IMR-90 (cell line): ENCODE results near the gene ATP4A. TPM values are rescaled to one million over a fixed set of nuclear protein-coding genes. Genes with fewer than 3 reads are reported as not detected.

Experiments
- ATAC-seq: fragments of 200-7000 bp; cut with Tn5 transposase; 2 replicates; pipeline ENCODE4 v1.9.1; 2020; ENCODE audit warnings: low read depth, mild to moderate bottlenecking, moderate library complexity
- BruUV-seq: library from RNA; stranded (reverse); fragments of 400-500 nt; replicated peaks from 2 replicates; lab custom pipeline; 2021; lab: Mats Ljungman, UMichigan
- CTCF ChIA-PET: fragments of 300-600 bp; formaldehyde crosslinking; extraction: SDS; loops from one replicate; lab custom pipeline; 2021; ENCODE audit warnings: antibody characterized with exemption; lab: Yijun Ruan, JAX
- POLR2A ChIA-PET: fragments of 300-600 bp; sonication (Branson Sonifier 250); formaldehyde crosslinking; loops from one replicate; lab custom pipeline; 2022; ENCODE audit warnings: antibody characterized with exemption; ENCODE audit not compliant: unreplicated experiment; lab: Charles Lee
- DNase-seq: peaks from one replicate; pipeline ENCODE4 v3.0.0; 2013
- H2AFZ ChIP-seq: replicated peaks from 2 replicates; pipeline ENCODE3; 2013; ENCODE audit warnings: low read length, mild to moderate bottlenecking; ENCODE audit not compliant: poor library complexity
- H2AK5ac ChIP-seq: 2 replicates; pipeline ENCODE4 v1.6.1; 2013; ENCODE audit warnings: low read depth, low read length, inconsistent platforms
- H2AK9ac ChIP-seq: replicated peaks from 2 replicates; pipeline ENCODE3; 2013; ENCODE audit warnings: mild to moderate bottlenecking, low read depth, low read length, moderate library complexity; ENCODE audit not compliant: poor library complexity
- H2BK120ac ChIP-seq: 2 replicates; pipeline ENCODE4 v1.6.1; 2013; ENCODE audit warnings: low read depth, low read length, inconsistent platforms
- H2BK15ac ChIP-seq: 3 replicates; pipeline ENCODE4 v1.6.1; 2013; ENCODE audit warnings: low read depth, low read length, inconsistent platforms
- H2BK20ac ChIP-seq: 2 replicates; pipeline ENCODE4 v1.6.1; 2013; ENCODE audit warnings: low read depth, mild to moderate bottlenecking, inconsistent platforms, low read length, moderate library complexity
- H2BK5ac ChIP-seq: 2 replicates; pipeline ENCODE4 v1.6.1; 2013; ENCODE audit warnings: mild to moderate bottlenecking, low read depth, low read length, inconsistent platforms; ENCODE audit not compliant: poor library complexity, severe bottlenecking
- H3K14ac ChIP-seq: replicated peaks from 2 replicates; pipeline ENCODE4 v1.6.1; 2013; ENCODE audit warnings: low read depth, low read length, inconsistent platforms
- H3K18ac ChIP-seq: 2 replicates; pipeline ENCODE4 v1.6.1; 2013; ENCODE audit warnings: low read depth, low read length, control low read depth
- H3K23ac ChIP-seq: 2 replicates; pipeline ENCODE4 v1.6.1; 2013; ENCODE audit warnings: low read depth, low read length, inconsistent platforms
- H3K27ac ChIP-seq: 2 replicates; pipeline ENCODE4 v1.5.1; 2013; ENCODE audit warnings: mild to moderate bottlenecking, control low read depth, low read length; ENCODE audit not compliant: insufficient read depth
- H3K27me3 ChIP-seq: 2 replicates; pipeline ENCODE4 v1.6.1; 2013; ENCODE audit warnings: low read length; ENCODE audit not compliant: control insufficient read depth, insufficient read depth
- H3K36me3 ChIP-seq: 2 replicates; pipeline ENCODE4 v1.6.1; 2013; ENCODE audit warnings: low read length, mixed read lengths; ENCODE audit not compliant: control insufficient read depth, insufficient read depth
- H3K4ac ChIP-seq: 2 replicates; pipeline ENCODE4 v1.6.1; 2013; ENCODE audit warnings: low read depth, low read length, inconsistent platforms
- H3K4me1 ChIP-seq: 2 replicates; pipeline ENCODE4 v1.6.1; 2013; ENCODE audit warnings: low read length, mixed read lengths; ENCODE audit not compliant: control insufficient read depth, insufficient read depth
- H3K4me2 ChIP-seq: 2 replicates; pipeline ENCODE4 v1.6.1; 2013; ENCODE audit warnings: low read depth, mild to moderate bottlenecking, control low read depth, low read length, moderate library complexity
- H3K4me3 ChIP-seq: 2 replicates; pipeline ENCODE4 v1.5.1; 2013; ENCODE audit warnings: low read depth, mild to moderate bottlenecking, control low read depth, low read length, moderate library complexity; ENCODE audit not compliant: insufficient read depth
- H3K56ac ChIP-seq: 2 replicates; pipeline ENCODE4 v1.6.1; 2013; ENCODE audit warnings: low read length, inconsistent platforms; ENCODE audit not compliant: insufficient read depth; ENCODE audit errors: extremely low read depth
- H3K79me1 ChIP-seq, 2 experiments: 2 replicates each; pipeline ENCODE4 v1.6.1; 2013; ENCODE audit warnings: low read length in 2 of 2, inconsistent platforms in 1 of 2, low read depth in 1 of 2
- H3K9ac ChIP-seq: 2 replicates; pipeline ENCODE4 v1.6.1; 2013; ENCODE audit warnings: low read depth, low read length, control low read depth
- H3K9me1 ChIP-seq: 2 replicates; pipeline ENCODE4 v1.6.1; 2013; ENCODE audit warnings: low read length, inconsistent platforms; ENCODE audit not compliant: insufficient read depth
- H3K9me3 ChIP-seq: 2 replicates; pipeline ENCODE4 v1.6.1; 2013; ENCODE audit warnings: low read length; ENCODE audit not compliant: control insufficient read depth, insufficient read depth
- H4K20me1 ChIP-seq: 2 replicates; pipeline ENCODE4 v1.6.1; 2013; ENCODE audit warnings: low read length, inconsistent platforms; ENCODE audit not compliant: insufficient read depth
- H4K5ac ChIP-seq: 2 replicates; pipeline ENCODE4 v1.6.1; 2013; ENCODE audit warnings: mild to moderate bottlenecking, low read depth, low read length, control low read depth
- H4K8ac ChIP-seq, 2 experiments: 2 replicates each; pipeline ENCODE4 v1.6.1; 2013; ENCODE audit warnings: low read depth in 2 of 2, low read length in 2 of 2, control low read depth in 1 of 2, inconsistent platforms in 1 of 2
- H4K91ac ChIP-seq: 2 replicates; pipeline ENCODE4 v1.6.1; 2013; ENCODE audit warnings: low read depth, low read length, inconsistent platforms; ENCODE audit not compliant: insufficient read depth
- CEBPB ChIP-seq: IDR thresholded peaks from 2 replicates; pipeline ENCODE4 v1.6.1; 2012; ENCODE audit warnings: low read depth, low read length, improper control_type of control experiment
- CHD1 ChIP-seq: IDR thresholded peaks from 2 replicates; pipeline ENCODE4 v1.6.1; 2012; ENCODE audit warnings: low read depth, low read length, improper control_type of control experiment
- FOS ChIP-seq: fragments of 150-350 bp; IDR thresholded peaks from 2 replicates; pipeline ENCODE4 v1.6.1; 2016; ENCODE audit warnings: low read depth, low read length
- MAFK ChIP-seq: IDR thresholded peaks from 2 replicates; pipeline ENCODE4 v1.6.1; 2012; ENCODE audit warnings: low read depth, low read length, improper control_type of control experiment
- MAZ ChIP-seq: IDR thresholded peaks from 2 replicates; pipeline ENCODE4 v1.6.1; 2012; ENCODE audit warnings: low read depth, mild to moderate bottlenecking, low read length, improper control_type of control experiment, moderate library complexity, borderline replicate concordance
- MXI1 ChIP-seq: IDR thresholded peaks from 2 replicates; pipeline ENCODE4 v1.6.1; 2012; ENCODE audit warnings: low read depth, mild to moderate bottlenecking, low read length, moderate library complexity, borderline replicate concordance
- POLR2A ChIP-seq: IDR thresholded peaks from 2 replicates; pipeline ENCODE4 v1.6.1; 2012; ENCODE audit warnings: mild to moderate bottlenecking, low read depth, low read length
- RAD21 ChIP-seq: IDR thresholded peaks from 2 replicates; pipeline ENCODE4 v1.6.1; 2012; ENCODE audit warnings: low read length, improper control_type of control experiment
- RFX5 ChIP-seq: IDR thresholded peaks from 2 replicates; pipeline ENCODE4 v1.8.0; 2012; ENCODE audit warnings: low read depth, mild to moderate bottlenecking, low read length, moderate library complexity
- SMC3 ChIP-seq: fragments of 150-350 bp; IDR thresholded peaks from 2 replicates; pipeline ENCODE4 v1.6.1; 2016; ENCODE audit warnings: low read depth, mild to moderate bottlenecking, antibody characterized with exemption, low read length, moderate library complexity
- WGBS, 2 experiments: methylation state at CpG; one replicate each; pipeline versions ENCODE4 v1.1.5 to v1.1.7; 2013; ENCODE audit warnings: missing lambda C conversion rate in 2 of 2; ENCODE audit not compliant: insufficient read length in 1 of 2; ENCODE audit errors: extremely low coverage in 2 of 2; 5-methylcytosine and 5-hydroxymethylcytosine counted together
- dilution Hi-C: fragments of 300-500 bp; cut with HindIII; formaldehyde crosslinking; loops from one replicate; pipeline ENCODE4 v1.14.3; 2018; ENCODE audit warnings: low sequenced_read_pairs; ENCODE audit not compliant: unreplicated experiment
- in situ Hi-C: fragments of 300-500 bp; cut with MboI; formaldehyde crosslinking; loops from 3 replicates; pipeline ENCODE4 v1.14.3; 2019; ENCODE audit warnings: low sequenced_read_pairs, inconsistent platforms, mixed read lengths
- intact Hi-C: fragments of 100-400 bp; cut with micrococcal nuclease; formaldehyde crosslinking; loops from 2 replicates; pipeline ENCODE4 v1.10.0; 2022
- polyA plus RNA-seq, 3 experiments: library from polyadenylated mRNA; depleted of rRNA; stranded (reverse); fragments of >200 nt; gene quantifications; 2 replicates each; pipeline ENCODE4 v1.2.3, GENCODE V29; 2012; ENCODE audit warnings: low replicate concordance in 1 of 3
- total RNA-seq: library from RNA; depleted of rRNA; stranded (reverse); fragments of >200 nt; gene quantifications from 2 replicates; pipeline ENCODE4 v1.2.3, GENCODE V29; 2012
- TF ChIP-seq, protein P1 (sequence below): conservative IDR thresholded peaks from 2 replicates; pipeline ENCODE4 v1.5.1; 2012; ENCODE audit warnings: mild to moderate bottlenecking, low read depth, low read length, improper control_type of control experiment
- TF ChIP-seq, protein P2 (sequence below): fragments of 150-350 bp; IDR thresholded peaks from 2 replicates; pipeline ENCODE4 v1.6.1; 2016; ENCODE audit warnings: low read depth, mild to moderate bottlenecking, low read length, moderate library complexity, borderline replicate concordance
- TF ChIP-seq, protein P3 (sequence below): fragments of 150-350 bp; IDR thresholded peaks from 2 replicates; pipeline ENCODE4 v1.6.1; 2017; ENCODE audit warnings: mild to moderate bottlenecking, antibody characterized with exemption, low read length, low read depth

Gene ATP4A
- total and polyA plus RNA-seq, 2 of the 4 experiments (the other 2 are of a cell fraction): not detected

DNA sequence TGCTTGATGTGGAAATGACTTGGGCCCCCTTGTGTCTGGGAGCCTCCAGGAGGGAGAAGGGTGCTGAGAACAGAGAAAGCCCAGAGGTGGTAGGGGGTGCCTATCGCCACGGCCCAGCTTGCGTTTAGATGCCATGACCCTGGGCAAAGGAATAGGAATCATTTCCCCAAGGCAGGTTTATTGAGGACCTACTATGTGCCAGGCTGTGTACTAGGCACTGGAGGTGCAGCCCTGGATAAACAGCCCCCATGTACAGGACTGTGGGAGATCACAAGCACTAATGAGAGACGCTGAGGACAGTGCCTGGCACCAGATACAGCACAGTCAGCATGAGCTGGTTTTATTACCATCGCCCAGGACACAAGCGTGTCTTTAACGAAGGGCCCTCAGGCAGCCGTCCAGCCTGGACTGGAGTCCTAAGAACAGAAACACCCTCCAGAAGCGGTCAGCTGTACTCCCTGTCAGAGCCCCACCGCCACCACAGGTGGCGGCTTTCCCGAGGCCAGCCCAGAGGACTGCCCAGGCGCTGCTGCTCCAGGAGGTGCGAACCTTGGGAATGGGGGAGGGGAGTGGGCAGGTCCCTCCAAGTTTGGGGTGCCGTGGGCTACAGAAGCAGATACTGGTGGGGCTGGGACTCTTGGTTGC lies 13.5 kb downstream of the ATP4A start:
- intact Hi-C loops (loop anchor here (1.0 to 5.0 kb wide), 3 partner anchors 77 to 167 kb away; partner anchors contain the start of genes RBM42 and ZBTB32), dilution Hi-C loops (no loop called here), in situ Hi-C loops (loop anchor here (5.0 kb wide), 1 partner anchor 167 kb away; the partner anchor contains the start of gene KMT2B)
- no peak overlapping the region for H2BK120ac ChIP-seq
- H3K27ac ChIP-seq: no peak overlapping the region
- H4K5ac ChIP-seq: no peak overlapping the region
- ATAC-seq (no peak), DNase-seq (no peak)
- H2BK15ac ChIP-seq: no peak overlapping the region
- peaks cover 6% of the 10 kb centered on the region for H3K27me3 ChIP-seq
- CTCF ChIA-PET: no interaction called here
- H3K4ac ChIP-seq: no peak overlapping the region
- WGBS, 2 experiments: 80% methylated on average over 4 of the region's 15 CpGs; no CpG with 5 or more reads in 1 of the 2 experiments
- H3K23ac ChIP-seq: no peak overlapping the region
- H3K18ac ChIP-seq: no peak overlapping the region
- H3K56ac ChIP-seq: no peak overlapping the region
- no peak overlapping the region for H3K4me3 ChIP-seq
- no peak overlapping the region for H4K8ac ChIP-seq
- no peak overlapping the region for H2AFZ ChIP-seq
- BruUV-seq: no TSS peak
- no peaks in the 10 kb centered on the region for H3K9me1 ChIP-seq
- H3K4me2 ChIP-seq: no peak overlapping the region
- peaks cover 18 to 29% of the 10 kb centered on the region in 2 experiments for H3K79me1 ChIP-seq
- POLR2A ChIA-PET: no interaction called here
- peaks cover 4% of the 10 kb centered on the region; the same call in 1 of the 2 replicates for H3K36me3 ChIP-seq
- TF ChIP-seq, protein P1, sequence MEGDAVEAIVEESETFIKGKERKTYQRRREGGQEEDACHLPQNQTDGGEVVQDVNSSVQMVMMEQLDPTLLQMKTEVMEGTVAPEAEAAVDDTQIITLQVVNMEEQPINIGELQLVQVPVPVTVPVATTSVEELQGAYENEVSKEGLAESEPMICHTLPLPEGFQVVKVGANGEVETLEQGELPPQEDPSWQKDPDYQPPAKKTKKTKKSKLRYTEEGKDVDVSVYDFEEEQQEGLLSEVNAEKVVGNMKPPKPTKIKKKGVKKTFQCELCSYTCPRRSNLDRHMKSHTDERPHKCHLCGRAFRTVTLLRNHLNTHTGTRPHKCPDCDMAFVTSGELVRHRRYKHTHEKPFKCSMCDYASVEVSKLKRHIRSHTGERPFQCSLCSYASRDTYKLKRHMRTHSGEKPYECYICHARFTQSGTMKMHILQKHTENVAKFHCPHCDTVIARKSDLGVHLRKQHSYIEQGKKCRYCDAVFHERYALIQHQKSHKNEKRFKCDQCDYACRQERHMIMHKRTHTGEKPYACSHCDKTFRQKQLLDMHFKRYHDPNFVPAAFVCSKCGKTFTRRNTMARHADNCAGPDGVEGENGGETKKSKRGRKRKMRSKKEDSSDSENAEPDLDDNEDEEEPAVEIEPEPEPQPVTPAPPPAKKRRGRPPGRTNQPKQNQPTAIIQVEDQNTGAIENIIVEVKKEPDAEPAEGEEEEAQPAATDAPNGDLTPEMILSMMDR: no peak
- no peak for TF ChIP-seq SMC3
- TF ChIP-seq, protein P2, sequence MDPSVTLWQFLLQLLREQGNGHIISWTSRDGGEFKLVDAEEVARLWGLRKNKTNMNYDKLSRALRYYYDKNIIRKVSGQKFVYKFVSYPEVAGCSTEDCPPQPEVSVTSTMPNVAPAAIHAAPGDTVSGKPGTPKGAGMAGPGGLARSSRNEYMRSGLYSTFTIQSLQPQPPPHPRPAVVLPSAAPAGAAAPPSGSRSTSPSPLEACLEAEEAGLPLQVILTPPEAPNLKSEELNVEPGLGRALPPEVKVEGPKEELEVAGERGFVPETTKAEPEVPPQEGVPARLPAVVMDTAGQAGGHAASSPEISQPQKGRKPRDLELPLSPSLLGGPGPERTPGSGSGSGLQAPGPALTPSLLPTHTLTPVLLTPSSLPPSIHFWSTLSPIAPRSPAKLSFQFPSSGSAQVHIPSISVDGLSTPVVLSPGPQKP: no peak
- no peak for TF ChIP-seq CEBPB
- TF ChIP-seq CHD1: no peak
- no peak for TF ChIP-seq RAD21
- no peak for TF ChIP-seq RFX5
- TF ChIP-seq FOS: no peak
- TF ChIP-seq POLR2A: no peak
- no peak for TF ChIP-seq MAZ
- no peak for TF ChIP-seq MXI1
- no peak for TF ChIP-seq MAFK
- TF ChIP-seq, protein P3, sequence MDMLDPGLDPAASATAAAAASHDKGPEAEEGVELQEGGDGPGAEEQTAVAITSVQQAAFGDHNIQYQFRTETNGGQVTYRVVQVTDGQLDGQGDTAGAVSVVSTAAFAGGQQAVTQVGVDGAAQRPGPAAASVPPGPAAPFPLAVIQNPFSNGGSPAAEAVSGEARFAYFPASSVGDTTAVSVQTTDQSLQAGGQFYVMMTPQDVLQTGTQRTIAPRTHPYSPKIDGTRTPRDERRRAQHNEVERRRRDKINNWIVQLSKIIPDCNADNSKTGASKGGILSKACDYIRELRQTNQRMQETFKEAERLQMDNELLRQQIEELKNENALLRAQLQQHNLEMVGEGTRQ: no peak
- H2AK5ac ChIP-seq: no peak overlapping the region
- H3K9me3 ChIP-seq: no peaks in the 10 kb centered on the region
- H2AK9ac ChIP-seq: no peak overlapping the region
- H2BK5ac ChIP-seq: no peak overlapping the region
- no peak overlapping the region for H3K9ac ChIP-seq
- no peak overlapping the region for H4K91ac ChIP-seq
- peaks cover 3% of the 10 kb centered on the region; the same call in 1 of the 2 replicates for H3K4me1 ChIP-seq
- no peak overlapping the region for H3K14ac ChIP-seq
- H2BK20ac ChIP-seq: no peak overlapping the region
- H4K20me1 ChIP-seq: 0 out of 2 replicates have a peak, but pooled peaks cover 7% of the 10 kb centered on the region
